Hematopoietic multipotent progenitor cell (in vitro differentiated cells): ENCODE data around the gene BTAF1. TPM values are rescaled to one million over a fixed set of nuclear protein-coding genes. Genes with fewer than 3 reads are reported as not detected.
A peak's percentile ranks its signal among the peaks of the same experiment; 100 is the strongest.

Source experiments
- DNase-seq, 3 donors: peaks; one replicate each; pipeline ENCODE4 v3.0.0-alpha.2; 2011 to 2015; ENCODE audit warnings: low read depth in 2 of 3, low spot score in 2 of 3
- small RNA-seq: library from RNA; depleted of rRNA; stranded (forward); fragments of <200 nt; gene quantifications from one replicate; pipeline ENCODE3, GENCODE V24; 2012
- total RNA-seq: library from RNA; depleted of rRNA; stranded (reverse); fragments of >200 nt; gene quantifications from one replicate; pipeline ENCODE4 v1.2.3, GENCODE V29; 2012

Gene BTAF1
- total RNA-seq, 1 donor: 38.0 TPM

- no peak for DNase-seq
Observed at GRCh38 chr10:92038949-92039348, 115.4 kb downstream of the BTAF1 start.

DNA sequence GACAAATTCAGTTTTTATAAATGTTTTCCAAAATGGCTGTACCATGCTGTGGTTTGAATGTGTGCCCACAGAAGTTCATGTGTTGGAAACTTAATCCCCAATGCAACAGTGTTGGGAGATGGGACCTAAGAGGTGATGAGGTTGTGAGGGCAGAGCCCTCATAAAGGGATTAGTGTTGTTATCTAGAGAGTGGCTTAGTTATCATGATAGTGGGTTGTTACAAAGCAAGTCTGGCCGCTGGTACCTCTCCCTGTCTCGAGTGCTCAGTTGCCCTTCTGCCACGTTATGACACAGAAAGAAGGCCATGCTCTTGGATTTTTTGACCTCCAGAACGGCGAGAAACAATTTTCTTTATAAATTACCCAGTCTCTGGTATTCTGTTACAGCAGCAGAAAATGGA lies 119.0 kb downstream of the BTAF1 start:
- DNase-seq: no peak

DNA sequence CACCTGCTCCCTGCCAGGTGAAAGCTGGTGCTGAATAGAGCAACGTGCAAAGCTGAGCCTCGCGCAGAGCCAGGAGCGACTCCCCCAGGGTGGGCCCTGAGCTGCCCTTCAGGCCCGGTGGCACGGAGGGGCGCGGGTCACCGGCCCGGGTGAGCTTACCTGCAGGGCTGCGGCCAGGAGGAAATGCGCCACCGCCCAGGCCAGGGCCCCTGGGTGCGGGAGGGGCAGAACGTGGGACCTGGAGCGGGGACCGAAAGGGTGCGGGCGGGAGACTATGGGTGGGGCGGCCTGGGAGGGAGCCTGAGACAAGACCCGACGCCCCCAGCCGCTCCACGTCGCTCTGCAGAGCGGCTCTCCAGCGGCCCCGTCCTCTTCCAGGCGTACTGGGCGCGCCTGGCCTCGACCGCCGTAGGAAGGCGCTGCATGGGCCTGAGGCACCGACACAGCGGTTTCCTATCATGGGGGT lies 122.1 kb downstream of the BTAF1 start:
- DNase-seq: no peak

DNA sequence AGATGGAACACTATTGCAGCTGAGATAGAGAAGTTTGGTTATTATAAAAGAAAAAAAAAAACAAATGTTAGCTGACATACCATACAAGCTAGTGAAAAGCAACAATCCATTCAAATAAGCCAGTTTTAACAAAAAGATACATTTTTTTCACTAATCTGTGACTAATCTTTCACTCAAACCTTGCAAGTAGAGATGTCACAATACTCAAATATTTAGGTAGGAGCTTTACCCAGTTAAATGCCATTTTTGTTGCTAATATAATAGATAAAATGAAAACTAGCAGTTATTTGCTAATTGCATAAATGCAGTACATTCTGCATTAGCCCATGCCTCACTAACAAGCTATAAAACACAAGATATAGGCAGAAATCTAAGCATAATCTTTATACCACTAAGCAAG lies 123.6 kb downstream of the BTAF1 start:
- no peak for DNase-seq

GRCh38 chr10:92052088-92052487 lies 128.5 kb downstream of the BTAF1 start:
- no peak for DNase-seq

- DNase-seq: no peak
Observed at GRCh38 chr10:92052741-92053140, 129.2 kb downstream of the BTAF1 start.

DNA sequence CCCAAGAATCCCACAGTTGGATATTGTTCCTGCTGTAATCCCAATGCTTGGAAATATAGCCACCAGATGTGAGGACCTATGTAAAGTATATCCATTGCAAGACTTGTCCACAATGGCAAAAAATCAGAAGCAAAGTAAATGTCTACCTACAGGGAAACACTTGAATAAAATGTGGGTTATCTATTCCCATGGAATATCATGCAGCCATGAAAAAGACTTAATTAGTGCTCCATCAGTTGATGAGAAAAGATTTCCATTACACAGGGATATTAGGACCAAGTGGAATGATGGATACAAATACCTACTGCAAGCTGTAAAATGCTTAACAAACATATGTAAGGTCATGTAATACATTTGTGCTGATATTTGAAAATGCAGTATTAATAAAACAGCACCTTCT lies 131.2 kb downstream of the BTAF1 start:
- DNase-seq: no peak

DNA sequence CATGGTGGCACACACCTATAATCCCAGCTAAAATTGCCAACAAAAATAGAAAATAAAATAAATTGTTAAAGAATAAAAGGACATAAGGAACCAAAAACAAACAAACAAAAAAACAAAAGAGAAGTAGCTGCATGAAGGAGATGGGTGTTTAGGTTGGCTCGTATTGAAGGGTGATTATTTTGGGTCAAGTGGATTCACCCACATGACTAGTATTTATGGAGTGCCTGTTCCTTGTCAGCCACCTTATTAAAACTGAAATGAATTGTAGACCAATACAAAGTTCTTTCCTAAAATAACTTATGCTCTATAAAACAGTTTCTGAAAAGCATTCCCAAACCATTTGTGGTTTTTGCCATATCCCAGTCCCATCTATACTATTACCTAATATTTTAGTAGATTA lies 138.7 kb downstream of the BTAF1 start:
- no peak for DNase-seq

DNA sequence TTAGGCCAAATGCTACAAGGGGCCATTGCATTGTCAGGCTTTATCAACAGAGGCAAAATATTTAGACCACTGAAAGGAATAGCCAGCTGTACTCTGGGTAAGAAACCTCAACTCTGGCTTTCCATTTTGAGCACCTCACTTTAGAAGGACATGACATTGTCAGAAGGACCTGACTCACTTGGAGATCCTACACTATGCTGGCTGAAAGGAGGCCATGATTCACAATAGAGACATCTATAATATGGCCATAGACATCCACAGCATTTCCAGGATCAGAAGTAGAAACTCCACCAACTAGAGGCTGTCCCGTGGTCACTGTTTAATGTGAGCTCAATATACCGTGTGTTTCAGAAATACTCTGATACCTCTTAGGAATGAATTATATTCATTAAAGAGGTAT lies 140.9 kb downstream of the BTAF1 start:
- DNase-seq: no peak

- no peak for DNase-seq
Observed at GRCh38 chr10:92066386-92066785, 142.8 kb downstream of the BTAF1 start.

GRCh38 chr10:92068900-92069299 lies 145.3 kb downstream of the BTAF1 start:
- DNase-seq: no peak

DNA sequence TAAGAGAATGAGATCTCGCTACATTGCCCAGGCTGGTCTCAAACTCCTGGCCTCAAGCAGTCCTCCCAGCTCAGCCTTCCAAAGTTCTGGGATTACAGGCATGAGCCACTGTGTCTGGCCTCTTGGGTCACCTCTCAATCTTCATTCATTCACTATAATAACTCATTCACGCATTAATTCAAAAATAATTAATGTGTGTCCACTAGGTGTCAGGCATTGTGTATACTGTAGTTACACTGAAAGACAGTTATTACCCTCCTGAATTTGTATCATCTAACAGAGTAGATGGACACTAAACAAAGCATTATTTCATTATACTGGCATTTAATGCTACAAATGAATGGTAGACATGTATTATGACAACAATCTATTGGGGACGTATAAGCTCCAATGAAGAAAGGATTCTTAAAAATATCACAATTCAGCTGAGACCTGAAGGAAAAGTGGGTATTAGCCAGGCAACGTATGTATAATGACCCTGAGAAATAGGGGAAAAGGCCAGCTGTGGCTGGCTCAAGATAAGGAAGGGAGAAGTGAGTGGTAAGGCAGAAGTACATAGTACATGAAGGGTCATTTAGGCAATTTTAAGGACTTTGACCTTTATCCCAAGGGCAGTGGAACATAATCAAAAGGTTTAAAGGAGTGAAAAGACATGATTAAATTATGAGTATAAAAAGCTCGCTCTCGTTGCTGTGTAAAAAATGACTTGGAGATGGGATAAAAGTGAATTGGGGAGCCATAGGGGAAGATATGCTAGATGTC lies 150.7 kb downstream of the BTAF1 start:
- peak in 2 of 3 donors; percentile 5 to 29 for DNase-seq

DNA sequence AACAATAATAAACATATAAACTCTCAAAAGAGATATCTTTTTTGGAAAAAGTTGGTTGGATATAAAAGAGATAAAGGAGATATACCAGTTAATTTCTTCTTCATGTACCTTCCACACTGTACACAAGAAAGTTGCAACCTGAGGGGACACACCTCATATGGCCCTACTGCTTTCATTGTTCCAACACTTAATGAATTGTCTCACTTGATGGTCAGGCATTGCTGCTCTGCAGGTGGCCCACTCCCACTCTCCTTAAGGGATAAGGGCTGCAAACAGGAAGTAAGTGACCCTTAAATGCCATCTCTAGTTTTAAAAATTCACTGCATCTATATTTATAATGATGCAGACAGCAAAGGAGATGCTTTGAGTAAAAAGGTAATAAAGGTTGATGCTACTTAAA lies 152.3 kb downstream of the BTAF1 start:
- DNase-seq: no peak

DNA sequence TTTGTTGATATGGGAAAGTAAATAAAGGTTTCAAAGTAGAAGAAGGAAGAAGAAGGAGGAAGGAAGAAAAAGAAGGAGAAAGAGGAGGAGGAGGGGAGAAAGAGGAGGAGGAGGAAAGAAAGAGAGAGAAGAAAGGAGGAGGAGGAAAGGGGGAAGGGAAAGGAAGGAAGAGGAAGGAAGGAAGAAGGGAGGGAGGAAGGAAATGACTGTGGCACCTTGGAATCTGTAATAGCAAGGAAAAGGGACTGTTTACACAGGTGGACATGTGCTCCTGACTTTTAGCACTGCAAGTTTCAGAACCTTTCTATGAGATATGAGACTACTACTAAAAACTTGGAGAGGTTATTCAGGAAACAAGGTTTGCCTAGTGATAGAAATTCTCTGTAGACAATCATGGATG lies 153.2 kb downstream of the BTAF1 start:
- DNase-seq: no peak

GRCh38 chr10:92079003-92079402 lies 155.4 kb downstream of the BTAF1 start:
- no peak for DNase-seq

Small RNA genes within 50 kb of the gene (small RNA-seq; reads per million reads assigned to genes)
- not detected for gene AL359198.2
- not detected for gene RF00402

Other genes starting within 250 kb of the BTAF1 start
- 20.2 TPM for gene TNKS2, start 125.3 kb upstream of the BTAF1 start, total RNA-seq
- gene FGFBP3, start 14.3 kb upstream of the BTAF1 start, total RNA-seq: 1.3 TPM